HG02759 (cell line): Measurements from ENCODE around the gene LTBP1.
"Not testable (repeated sequence)": the region's sequence is repeated elsewhere in the genome, so short reads cannot be mapped to it uniquely, and the experiment has no call there.

Experiments used
- ATAC-seq: cut with Tn5 transposase; IDR thresholded peaks from one replicate; pipeline ENCODE4 v1.9.1; 2021; ENCODE audit warnings: mild to moderate bottlenecking, moderate library complexity; ENCODE audit not compliant: unreplicated experiment

The LTBP1 gene

DNA sequence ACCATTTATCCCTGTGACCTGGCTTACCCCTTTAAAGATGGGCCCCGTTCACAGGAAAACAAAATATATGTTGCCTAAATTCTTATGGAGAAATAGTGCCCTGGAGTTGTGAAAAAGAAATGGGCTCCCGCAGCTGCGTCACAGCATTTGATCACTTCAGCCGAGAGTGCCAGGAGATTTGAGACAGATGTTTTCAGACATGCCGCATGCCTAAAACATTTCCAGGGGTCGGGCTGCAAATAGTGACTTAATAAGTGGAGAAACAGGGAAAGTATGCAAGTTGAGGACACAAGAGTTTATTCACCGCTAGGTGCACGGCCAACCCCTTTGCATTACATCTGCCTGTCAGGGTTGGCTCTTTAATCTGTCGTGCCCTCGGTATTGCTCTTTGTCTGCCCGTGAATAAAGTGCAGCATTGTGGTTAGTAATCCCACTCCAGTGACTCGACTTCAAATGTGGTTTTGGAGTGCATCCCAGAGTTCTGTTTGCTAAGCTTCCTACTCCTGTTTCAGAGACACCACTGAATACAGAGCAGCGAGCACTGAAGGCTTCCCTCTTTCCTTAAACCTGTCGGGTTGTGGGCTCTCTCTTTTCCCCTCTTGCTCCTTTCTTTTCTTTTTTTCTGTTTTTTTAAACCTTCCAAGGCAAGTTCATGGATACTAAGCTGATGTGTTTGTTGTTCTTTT is 187.5 kb downstream of the LTBP1 start:
- ATAC-seq, result no peak

DNA sequence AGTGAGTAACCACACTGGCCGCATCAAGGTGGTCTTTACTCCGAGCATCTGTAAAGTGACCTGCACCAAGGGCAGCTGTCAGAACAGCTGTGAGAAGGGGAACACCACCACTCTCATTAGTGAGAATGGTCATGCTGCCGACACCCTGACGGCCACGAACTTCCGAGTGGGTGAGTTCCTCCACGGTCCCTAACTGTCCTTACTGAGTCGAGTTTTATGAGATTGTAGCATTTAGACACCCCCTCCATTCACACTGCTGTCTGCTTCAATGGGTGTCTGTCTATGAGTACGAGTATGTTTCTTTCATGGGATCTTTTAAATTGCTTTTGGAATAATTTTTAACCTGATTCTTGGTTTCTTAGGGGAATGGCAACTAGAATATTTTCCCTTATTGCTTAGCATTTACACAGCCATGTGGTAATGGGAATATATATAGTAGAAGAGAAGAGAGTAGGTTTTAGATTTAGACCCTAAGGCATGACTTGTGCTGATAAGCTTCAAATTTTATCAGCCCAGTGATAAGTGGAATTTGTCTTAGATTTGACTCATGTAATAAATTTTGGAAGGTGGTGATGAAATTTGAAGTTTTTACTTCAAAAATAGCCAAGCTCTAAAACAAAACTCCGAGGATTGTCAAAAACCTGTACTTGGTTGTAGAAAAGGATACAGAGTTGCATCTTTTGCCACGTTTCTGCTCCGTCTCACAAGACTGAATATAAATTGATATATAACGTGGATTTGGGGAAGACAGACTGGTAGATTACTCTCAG is 188.2 kb downstream of the LTBP1 start:
- no peak for ATAC-seq

DNA sequence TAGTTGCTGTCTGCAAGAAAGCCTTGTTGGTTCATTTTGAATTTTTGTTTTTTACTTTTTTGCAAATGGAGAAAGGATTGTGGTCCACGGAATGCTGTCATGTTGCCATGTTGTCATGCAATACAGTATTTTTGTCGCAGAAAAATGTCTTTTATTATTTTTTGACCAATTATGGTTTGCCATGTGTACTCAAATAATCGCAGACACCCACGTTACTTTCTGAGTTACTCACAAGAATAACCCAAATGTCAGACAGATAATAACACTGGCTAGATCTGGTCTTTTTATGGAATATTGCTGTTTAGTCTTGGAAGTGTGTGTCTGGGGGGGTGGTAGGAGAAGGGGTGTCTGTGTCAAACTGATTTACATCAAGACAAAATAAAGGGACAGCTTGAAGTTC is 188.9 kb downstream of the LTBP1 start:
- no peak for ATAC-seq

DNA sequence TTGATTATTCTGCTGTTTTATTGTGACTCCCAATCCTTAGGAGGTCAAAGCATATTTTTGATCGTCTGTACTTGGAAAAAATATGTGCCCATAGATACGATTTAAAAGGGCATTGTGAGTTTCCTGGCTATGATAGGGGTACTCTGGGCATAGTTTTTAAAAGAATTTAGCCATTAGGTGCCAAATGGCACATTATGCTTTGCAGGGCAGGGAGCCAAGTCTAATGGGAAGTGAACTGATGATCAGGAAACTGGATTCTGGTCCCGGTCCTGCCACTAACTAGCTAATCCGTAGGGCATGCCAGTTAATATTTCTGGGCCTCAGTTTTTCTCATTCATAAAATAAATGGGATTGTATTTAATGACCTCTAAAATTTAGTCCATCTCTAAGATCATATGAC is 189.3 kb downstream of the LTBP1 start:
- no peak for ATAC-seq

DNA sequence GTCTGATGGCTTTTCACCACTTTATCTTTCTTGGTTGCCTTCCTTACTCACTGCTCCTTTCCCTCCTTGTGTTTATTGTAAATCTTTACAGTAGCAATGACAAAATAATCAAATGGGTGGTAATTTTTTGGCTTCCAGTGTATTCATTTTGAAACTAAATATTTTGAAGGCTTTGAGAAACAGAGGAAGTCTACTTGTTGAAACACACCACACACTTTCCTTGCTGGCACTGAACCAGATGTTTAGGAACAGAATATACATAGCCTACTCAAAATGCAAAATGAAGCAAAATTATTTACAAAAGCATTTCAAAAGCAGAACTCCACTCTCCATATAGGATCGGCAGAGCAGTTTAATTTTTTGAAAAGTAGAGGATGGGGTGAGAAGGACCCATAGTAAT is 189.8 kb downstream of the LTBP1 start:
- no peak for ATAC-seq

DNA sequence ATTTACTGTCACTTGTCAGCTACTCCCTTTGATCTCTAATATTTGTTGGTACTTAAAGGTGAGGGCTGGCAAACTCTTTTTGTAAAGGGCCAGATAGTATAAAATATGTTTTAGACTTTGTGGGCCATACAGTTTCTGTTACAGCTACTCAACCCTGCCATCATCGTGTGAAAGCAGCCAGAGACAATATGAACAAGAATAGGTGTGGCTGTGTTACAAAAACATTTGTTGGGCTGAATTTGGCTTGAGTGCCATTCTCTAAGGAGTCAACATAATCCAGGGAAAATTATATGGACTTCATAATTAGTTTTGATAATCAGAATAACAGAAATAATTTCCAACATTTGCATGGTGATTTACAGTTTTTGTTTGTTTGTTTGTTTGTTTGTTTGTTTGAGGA is 190.6 kb downstream of the LTBP1 start:
- no peak for ATAC-seq

DNA sequence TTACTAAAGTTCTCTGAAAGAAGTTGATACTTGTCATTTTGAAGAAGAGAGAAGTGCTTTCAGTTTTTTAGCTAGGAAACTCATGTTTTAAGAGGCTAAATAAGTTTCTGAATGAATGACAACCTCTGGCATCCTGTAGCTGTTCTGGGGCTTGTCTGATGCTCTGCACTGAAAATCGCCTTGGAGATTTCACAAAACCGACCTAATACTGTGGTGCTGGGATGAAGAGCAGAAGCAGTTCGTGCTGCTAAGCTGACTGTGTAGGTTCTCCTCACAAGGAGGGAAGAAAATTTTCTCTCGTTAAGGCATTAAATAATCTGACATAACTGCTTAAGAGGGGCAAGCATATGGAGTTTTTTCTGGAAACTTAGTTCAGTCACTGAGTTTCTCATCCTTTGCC is 193.2 kb downstream of the LTBP1 start:
- no peak for ATAC-seq

DNA sequence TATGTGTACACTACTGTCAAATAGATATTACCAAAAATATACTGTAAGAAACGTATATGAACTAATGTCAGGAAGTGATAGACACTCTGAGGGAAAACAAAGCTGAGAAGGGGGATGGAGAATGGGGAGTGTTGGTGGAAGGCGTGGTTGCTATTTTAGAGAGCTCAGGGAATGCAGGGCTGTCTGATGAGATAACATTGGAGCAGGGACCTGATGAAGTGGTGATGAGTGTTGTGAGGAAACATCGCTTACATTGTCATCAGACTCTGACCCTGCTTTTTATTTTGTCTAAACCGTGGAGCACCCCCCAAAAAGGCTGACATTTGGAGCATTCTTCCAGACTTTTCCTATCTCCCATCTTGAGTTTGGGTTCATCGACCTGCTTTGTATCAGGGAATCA is 194.7 kb downstream of the LTBP1 start:
- no peak for ATAC-seq

DNA sequence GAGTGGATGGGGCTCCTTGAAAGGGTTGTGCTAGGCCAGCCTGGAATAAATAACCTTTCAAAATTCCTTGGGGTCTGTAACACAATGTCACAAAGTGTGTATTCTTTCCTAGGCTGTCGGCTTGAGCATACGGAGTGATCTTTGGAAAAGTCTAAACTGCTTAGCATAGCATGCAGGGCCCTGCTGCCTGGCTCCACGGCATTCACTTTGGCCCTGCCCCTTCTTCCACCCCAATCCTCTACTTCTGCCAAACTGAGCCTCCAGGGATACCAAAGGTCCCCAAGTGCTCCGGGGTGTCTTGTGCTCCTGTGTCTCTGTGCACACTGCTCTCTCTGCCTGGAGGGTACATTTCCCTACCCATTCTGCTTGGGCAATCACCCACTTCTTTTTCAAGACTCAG is 196.1 kb downstream of the LTBP1 start:
- no peak for ATAC-seq

DNA sequence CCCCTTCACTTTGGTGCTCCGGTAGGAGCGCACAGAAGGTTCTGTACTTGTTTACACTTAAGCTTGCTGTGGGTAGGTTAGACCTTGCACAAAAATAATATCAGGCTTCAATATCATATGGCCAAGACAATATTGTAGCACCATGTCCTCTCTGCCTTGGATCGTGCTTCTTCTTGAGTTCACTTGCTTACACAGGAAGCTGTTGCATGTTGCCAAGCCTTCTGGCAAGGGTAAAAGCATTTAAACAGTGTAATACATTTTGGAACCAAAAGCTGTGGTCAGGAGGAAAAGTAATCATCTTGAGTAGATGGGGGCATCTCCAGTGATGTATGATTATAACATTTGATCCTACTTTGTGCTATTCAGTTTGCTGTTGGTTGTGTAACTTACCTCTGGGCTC is 197.5 kb downstream of the LTBP1 start:
- ATAC-seq, result no peak

DNA sequence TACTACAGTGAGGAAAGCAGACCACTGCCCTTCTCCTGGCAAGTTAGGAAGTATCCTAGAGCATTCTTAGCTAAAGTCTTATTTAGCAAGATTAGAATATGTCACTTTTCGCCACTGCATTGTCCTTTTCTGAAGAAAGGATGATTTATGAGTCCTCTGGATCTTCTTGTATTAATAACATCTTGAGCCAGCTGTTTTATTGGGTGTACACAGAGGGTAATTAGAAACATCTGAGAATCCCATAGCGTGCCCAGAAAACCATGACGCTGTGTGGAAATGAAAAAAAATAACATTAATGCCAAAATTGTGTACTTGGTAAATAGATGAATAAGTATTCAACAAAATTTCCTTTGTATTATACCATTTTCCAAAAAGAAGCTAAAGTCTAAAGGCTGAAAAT is 198.7 kb downstream of the LTBP1 start:
- ATAC-seq, result no peak

DNA sequence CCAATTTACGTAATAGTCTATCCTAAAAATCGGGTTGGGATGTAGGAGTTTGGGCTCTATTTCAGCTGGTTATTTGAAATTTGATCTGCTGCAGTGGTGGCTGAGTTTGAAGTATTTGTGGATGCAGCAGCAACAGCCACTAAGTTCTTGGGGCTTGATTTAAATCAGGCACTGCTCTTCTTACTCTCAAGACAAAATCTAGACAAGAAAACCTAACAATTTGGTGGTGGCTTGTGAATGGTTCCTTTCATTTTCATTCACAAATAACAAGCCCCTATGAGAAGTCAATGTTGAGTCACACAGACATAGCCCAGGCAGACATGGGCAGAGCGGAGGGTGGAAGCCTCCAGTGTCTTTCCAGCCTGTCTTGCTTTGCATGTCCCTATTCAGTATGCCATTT is 199.3 kb downstream of the LTBP1 start:
- ATAC-seq, result no peak

DNA sequence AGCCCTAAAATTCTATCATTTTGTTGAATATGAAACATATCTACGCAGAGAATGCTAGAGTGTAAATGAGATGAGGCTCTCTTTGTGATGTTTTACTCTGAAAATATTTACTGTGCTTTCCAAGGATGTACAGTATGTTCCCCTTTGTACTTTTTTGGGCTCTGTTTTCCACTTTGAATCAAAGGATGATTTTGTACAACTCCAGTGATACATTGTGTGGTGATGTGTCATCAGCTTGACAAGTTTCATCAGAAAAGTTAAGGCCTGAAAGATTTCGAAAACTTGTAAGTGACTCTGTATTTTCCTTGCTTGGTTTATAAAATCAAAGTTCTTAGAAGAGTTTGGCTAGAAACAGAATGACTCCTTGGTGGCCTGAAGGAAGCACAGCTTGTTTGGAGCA is 206.3 kb downstream of the LTBP1 start:
- no peak for ATAC-seq

DNA sequence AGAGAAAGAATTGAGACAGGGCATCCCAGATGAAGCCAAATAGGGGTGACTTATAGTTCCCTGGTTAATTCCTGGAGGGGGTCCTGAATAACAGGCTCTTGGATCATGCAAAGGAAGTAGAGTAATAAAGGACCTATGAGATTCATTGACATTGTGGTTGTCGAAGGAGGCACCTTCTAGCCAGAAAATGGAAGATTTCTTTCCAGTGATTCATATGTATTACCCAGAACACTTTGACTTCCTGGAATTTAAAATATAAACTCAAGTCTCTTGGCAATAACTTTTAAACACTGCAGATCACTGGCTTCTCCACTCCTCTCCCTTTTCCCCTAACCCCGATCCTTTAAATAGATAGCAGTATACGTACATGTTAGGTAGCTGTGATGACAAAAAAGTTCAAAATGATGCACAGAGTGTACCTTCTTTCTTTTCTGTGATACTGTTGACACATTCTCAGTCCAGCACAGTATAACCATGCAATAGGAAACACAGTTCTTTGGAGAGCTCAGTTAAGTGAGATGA is 211.8 kb downstream of the LTBP1 start:
- no peak for ATAC-seq

DNA sequence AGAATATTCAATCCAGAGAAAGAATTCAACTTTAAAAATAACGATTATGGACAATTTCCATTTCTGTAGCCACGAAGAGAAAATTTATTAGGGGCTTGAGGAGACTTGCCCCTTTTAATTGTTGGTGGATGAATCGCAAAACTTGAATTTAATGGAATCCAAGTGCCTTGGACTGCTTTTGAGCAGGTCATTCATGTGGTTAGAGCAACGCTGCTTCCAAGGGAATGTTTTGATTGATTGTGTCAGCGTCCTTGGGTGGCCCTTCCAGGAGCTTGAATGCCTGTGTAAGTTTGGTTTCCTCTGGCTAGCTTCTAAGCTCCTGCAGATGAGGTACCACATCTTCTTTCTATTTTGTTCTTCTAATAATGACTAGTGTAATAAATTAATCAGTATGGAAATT is 213.4 kb downstream of the LTBP1 start:
- no peak for ATAC-seq

DNA sequence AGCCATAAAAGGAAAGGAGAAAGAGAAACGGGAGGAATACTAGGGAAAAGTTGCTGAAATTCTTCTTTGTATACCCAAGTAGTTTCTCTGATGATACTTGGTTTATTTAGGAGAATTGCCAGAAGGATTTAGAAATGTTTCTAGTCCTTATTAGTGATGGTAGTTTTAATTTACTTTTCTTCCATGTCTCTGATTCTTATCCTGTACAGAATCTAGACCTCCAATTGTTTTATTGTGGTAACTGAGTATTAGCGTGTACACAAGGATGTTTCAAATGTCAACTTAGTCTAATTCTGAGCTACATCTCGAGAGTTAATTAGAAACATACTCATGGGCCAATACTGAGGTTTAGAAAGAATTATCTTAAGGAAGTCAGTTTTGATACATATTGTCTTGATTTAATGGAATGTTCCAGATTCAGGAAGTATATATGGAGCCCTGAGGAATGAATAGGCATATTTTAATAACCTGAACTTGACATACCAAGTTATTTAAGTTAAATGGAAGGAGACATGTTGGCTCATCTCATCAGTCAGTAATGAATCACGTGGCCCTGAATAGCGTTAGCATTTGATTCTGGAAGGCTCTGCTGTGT is 219.6 kb downstream of the LTBP1 start:
- ATAC-seq, result no peak

DNA sequence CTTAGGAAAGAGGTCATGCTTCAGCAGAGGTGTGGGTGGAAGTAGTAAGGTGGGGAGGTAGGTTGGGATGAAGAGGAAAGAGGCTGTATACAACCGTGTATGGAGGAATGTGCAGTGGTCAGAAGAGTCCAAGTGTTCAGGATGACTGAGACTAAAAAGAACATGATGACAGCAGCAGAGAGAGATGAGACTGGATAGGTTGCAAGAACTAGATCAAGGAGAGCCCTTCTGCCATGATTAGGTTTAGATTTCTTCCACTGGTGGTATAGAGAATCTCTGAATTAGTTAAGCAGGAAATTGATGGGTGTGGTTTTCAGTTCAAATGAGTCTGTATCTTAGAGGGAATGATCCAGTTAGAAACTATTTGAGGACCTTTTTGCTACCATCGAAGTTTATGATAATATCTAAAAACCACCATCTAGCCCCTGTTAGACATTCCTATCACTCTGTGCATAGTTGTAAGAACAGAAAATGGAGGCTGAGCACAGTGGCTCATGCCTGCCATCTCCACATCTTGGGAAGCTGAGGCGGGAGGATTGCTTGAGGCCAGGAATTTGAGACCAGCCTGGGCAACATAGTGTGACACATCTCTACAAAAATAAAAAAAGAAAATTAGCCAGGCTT is 221.0 kb downstream of the LTBP1 start:
- no peak for ATAC-seq

DNA sequence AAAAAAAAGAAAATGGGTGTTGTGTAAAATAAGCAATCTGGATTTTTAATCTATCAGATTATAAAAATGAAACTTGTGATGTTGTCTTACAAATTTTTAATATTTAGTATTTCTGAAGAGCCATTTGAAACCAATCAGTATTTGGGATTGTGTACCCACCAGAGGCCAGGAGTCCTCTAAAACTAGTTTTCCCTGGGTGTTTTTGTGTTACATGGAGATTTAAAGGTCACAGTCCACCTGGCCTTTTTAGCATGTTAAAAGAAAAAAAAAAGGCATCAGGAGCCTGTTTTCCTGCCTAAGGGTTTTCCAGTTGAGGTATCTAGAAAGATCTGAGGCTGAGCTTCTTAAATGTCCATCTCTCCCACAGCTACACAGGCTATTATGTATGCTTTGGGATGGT is 221.7 kb downstream of the LTBP1 start:
- ATAC-seq, result no peak

DNA sequence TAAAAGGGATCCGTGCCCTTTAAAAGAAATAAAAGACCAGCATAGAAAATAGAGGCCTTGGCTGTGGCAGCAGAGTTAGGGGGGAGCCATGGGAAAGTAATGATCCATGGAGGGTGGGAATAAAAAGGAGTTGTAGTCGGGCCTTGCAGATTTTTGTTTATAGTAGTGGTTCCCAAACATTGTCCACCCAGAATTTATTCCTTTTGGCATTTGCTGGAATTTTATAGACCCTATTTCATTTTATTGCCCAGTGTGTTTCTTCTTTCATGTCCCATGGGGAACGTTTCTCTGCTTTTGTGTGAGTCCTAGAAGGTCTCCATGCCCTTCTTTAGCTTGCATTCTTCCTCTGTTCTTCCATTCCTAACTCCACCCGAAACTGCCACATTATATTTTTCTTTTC is 222.2 kb downstream of the LTBP1 start:
- ATAC-seq, result no peak

DNA sequence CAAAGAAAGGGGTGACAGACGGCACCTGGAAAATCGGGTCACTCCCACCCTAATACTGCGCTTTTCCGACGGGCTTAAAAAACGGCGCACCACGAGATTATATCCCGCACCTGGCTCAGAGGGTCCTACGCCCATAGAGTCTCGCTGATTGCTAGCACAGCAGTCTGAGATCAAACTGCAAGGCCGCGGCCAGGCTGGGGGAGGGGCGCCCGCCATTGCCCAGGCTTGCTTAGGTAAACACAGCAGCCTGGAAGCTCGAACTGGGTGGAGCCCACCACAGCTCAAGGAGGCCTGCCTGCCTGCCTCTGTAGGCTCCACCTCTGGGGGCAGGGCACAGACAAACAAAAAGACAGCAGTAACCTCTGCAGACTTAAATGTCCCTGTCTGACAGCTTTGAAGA is 223.5 kb downstream of the LTBP1 start:
- ATAC-seq, result not testable (repeated sequence)

DNA sequence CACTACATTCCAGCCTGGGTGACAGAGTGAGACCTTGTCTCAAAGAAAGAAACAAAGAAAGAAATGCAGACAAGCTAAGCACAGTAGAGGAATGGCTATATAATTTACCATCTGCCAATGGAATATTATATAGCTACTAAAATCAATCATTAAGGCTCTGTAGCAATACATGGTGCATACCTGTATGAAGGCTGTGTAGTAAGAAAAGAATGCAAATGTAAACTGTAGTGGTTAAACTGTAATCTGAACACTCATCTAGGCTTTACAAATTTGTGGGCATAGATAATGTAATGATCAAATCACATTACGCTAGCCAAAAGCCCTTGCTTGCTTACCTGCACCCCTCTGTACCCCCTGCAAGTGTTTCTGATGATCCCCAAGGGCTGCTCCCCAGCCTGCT is 230.9 kb downstream of the LTBP1 start:
- ATAC-seq, result no peak

DNA sequence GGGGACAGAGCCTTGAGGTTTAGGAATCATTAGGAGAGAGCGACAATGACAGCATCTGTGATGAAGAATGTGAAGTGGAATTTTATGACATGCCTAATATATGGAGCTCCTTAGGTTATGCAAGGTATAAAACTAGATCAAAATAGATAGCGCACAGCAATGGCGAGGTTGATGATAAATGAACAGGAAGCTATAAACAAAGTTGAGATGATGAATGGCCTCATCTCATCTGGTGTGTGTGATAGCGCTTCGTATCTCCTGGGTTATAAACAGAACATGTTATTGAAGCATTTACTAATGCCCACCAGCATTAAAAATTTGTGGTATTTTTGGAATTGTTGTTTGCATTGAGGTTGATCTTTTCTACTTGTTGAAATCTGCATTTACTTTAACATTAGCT is 231.5 kb downstream of the LTBP1 start:
- no peak for ATAC-seq
